Rectal smooth muscle tissue (tissue), 1 donor: ENCODE data around the gene LAMC1.

Experiments used
- H3K27ac ChIP-seq: one replicate; pipeline ENCODE4 v1.7.0; 2013; ENCODE audit warnings: low read depth, low read length, inconsistent platforms
- H3K27me3 ChIP-seq: one replicate; pipeline ENCODE4 v1.7.0; 2013; ENCODE audit warnings: low read length; ENCODE audit not compliant: control insufficient read depth, insufficient read depth
- H3K36me3 ChIP-seq: one replicate; pipeline ENCODE4 v1.7.0; 2013; ENCODE audit warnings: low read length; ENCODE audit not compliant: control insufficient read depth, insufficient read depth
- H3K4me1 ChIP-seq: one replicate; pipeline ENCODE4 v1.7.0; 2013; ENCODE audit warnings: low read length; ENCODE audit not compliant: control insufficient read depth, insufficient read depth
- H3K4me3 ChIP-seq: one replicate; pipeline ENCODE4 v1.7.0; 2013; ENCODE audit warnings: low read length
- H3K9ac ChIP-seq: one replicate; pipeline ENCODE4 v1.7.0; 2013; ENCODE audit warnings: low read length

Gene LAMC1

GRCh38 chr1:183023601-183024316, 539 bp downstream of the LAMC1 start:
- Histone ChIP-seq H3K27me3 (no peaks in the 10 kb centered on the region), H3K4me3 (peak overlapping the region; percentile 93), H3K9ac (peak overlapping the region; percentile 58), H3K4me1 (peaks cover 20% of the 10 kb centered on the region), H3K36me3 (no peaks in the 10 kb centered on the region), H3K27ac (peak overlapping the region; percentile 100)

- Histone ChIP-seq H3K36me3 (no peaks in the 10 kb centered on the region), H3K4me1 (peaks cover 26% of the 10 kb centered on the region), H3K27me3 (no peaks in the 10 kb centered on the region), H3K27ac (peak overlapping the region; percentile 100), H3K4me3 (peak overlapping the region; percentile 93), H3K9ac (peak overlapping the region; percentile 58)
Observed at GRCh38 chr1:183024317-183025009, 1.2 kb downstream of the LAMC1 start.

- H3K27me3 ChIP-seq = no peaks in the 10 kb centered on the region
- peaks cover 31% of the 10 kb centered on the region for H3K4me1 ChIP-seq
- no peaks in the 10 kb centered on the region for H3K36me3 ChIP-seq
- H3K9ac ChIP-seq = no peak overlapping the region
- H3K27ac ChIP-seq = peak overlapping the region; percentile 100
- H3K4me3 ChIP-seq = peak overlapping the region; percentile 93
Observed at GRCh38 chr1:183025010-183025337, 1.8 kb downstream of the LAMC1 start.

GRCh38 chr1:183025782-183026774, 2.9 kb downstream of the LAMC1 start:
- Histone ChIP-seq H3K4me1 (peaks cover 37% of the 10 kb centered on the region), H3K36me3 (no peaks in the 10 kb centered on the region), H3K27me3 (no peaks in the 10 kb centered on the region), H3K9ac (no peak overlapping the region), H3K27ac (peak overlapping the region; percentile 63), H3K4me3 (peak overlapping the region; percentile 39)

GRCh38 chr1:183027031-183027430, 3.8 kb downstream of the LAMC1 start:
- Histone ChIP-seq H3K27me3 (no peaks in the 10 kb centered on the region), H3K4me3 (no peak overlapping the region), H3K9ac (no peak overlapping the region), H3K36me3 (no peaks in the 10 kb centered on the region), H3K27ac (no peak overlapping the region), H3K4me1 (peaks cover 33% of the 10 kb centered on the region)

- H3K9ac ChIP-seq = no peak overlapping the region
- no peak overlapping the region for H3K27ac ChIP-seq
- H3K36me3 ChIP-seq = no peaks in the 10 kb centered on the region
- peaks cover 32% of the 10 kb centered on the region for H3K4me1 ChIP-seq
- H3K4me3 ChIP-seq = no peak overlapping the region
- H3K27me3 ChIP-seq = no peaks in the 10 kb centered on the region
Observed at GRCh38 chr1:183027791-183028190, 4.6 kb downstream of the LAMC1 start.

- Histone ChIP-seq H3K27ac (no peak overlapping the region), H3K27me3 (no peaks in the 10 kb centered on the region), H3K4me3 (no peak overlapping the region), H3K9ac (no peak overlapping the region), H3K4me1 (peaks cover 32% of the 10 kb centered on the region), H3K36me3 (peaks cover 3% of the 10 kb centered on the region)
Observed at GRCh38 chr1:183029591-183030000, 6.4 kb downstream of the LAMC1 start.

GRCh38 chr1:183030053-183030452, 6.8 kb downstream of the LAMC1 start:
- Histone ChIP-seq H3K4me3 (no peak overlapping the region), H3K9ac (no peak overlapping the region), H3K27me3 (no peaks in the 10 kb centered on the region), H3K4me1 (peaks cover 32% of the 10 kb centered on the region), H3K36me3 (peaks cover 3% of the 10 kb centered on the region), H3K27ac (no peak overlapping the region)

- Histone ChIP-seq H3K36me3 (peaks cover 3% of the 10 kb centered on the region), H3K27ac (no peak overlapping the region), H3K9ac (no peak overlapping the region), H3K27me3 (no peaks in the 10 kb centered on the region), H3K4me1 (peaks cover 25% of the 10 kb centered on the region), H3K4me3 (no peak overlapping the region)
Observed at GRCh38 chr1:183032122-183032921, 9.1 kb downstream of the LAMC1 start.

- Histone ChIP-seq H3K27me3 (no peaks in the 10 kb centered on the region), H3K9ac (no peak overlapping the region), H3K36me3 (peaks cover 3% of the 10 kb centered on the region), H3K4me1 (peaks cover 19% of the 10 kb centered on the region), H3K27ac (no peak overlapping the region), H3K4me3 (no peak overlapping the region)
Observed at GRCh38 chr1:183033205-183033604, 10.0 kb downstream of the LAMC1 start.

- no peak overlapping the region for H3K9ac ChIP-seq
- H3K4me3 ChIP-seq = no peak overlapping the region
- H3K27ac ChIP-seq = no peak overlapping the region
- peaks cover 11% of the 10 kb centered on the region for H3K4me1 ChIP-seq
- peaks cover 3% of the 10 kb centered on the region for H3K36me3 ChIP-seq
- H3K27me3 ChIP-seq = no peaks in the 10 kb centered on the region
Observed at GRCh38 chr1:183034682-183035081, 11.5 kb downstream of the LAMC1 start.
